RCC 7860 (cell line): ENCODE data around the gene PDZRN4.

ENCODE experiments used
- DNase-seq: peaks from one replicate; pipeline ENCODE4 v3.0.0-alpha.2; 2015; ENCODE audit warnings: low spot score
- FAIRE-seq: peaks from 2 replicates; lab custom pipeline; 2012; peaks lifted over from hg19 to GRCh38; lab: Jason Lieb, UNC

Gene PDZRN4

GRCh38 chr12:41441180-41441579 is 253.1 kb downstream of the PDZRN4 start:
- no peak for FAIRE-seq
- DNase-seq: no peak

- no peak for FAIRE-seq
- DNase-seq: no peak
Measured at GRCh38 chr12:41442896-41443295, 254.8 kb downstream of the PDZRN4 start.

GRCh38 chr12:41443690-41444089 is 255.6 kb downstream of the PDZRN4 start:
- FAIRE-seq (no peak), DNase-seq (no peak)

- FAIRE-seq (no peak), DNase-seq (no peak)
Measured at GRCh38 chr12:41452838-41453407, 264.8 kb downstream of the PDZRN4 start.

- no peak for FAIRE-seq
- DNase-seq: no peak
Measured at GRCh38 chr12:41453409-41453808, 265.3 kb downstream of the PDZRN4 start.

- FAIRE-seq (no peak), DNase-seq (no peak)
Measured at GRCh38 chr12:41459111-41459905, 271.2 kb downstream of the PDZRN4 start.

- DNase-seq (no peak), FAIRE-seq (no peak)
Measured at GRCh38 chr12:41459906-41460214, 271.7 kb downstream of the PDZRN4 start.

GRCh38 chr12:41460906-41461305 is 272.8 kb downstream of the PDZRN4 start:
- DNase-seq (no peak), FAIRE-seq (no peak)

GRCh38 chr12:41462312-41462711 is 274.2 kb downstream of the PDZRN4 start:
- FAIRE-seq (no peak), DNase-seq (no peak)

- FAIRE-seq (no peak), DNase-seq (no peak)
Measured at GRCh38 chr12:41465526-41465925, 277.4 kb downstream of the PDZRN4 start.

- DNase-seq (no peak), FAIRE-seq (no peak)
Measured at GRCh38 chr12:41466300-41466699, 278.2 kb downstream of the PDZRN4 start.

- no peak for FAIRE-seq
Measured at GRCh38 chr12:41466802-41467201, 278.7 kb downstream of the PDZRN4 start.

GRCh38 chr12:41467591-41468325 is 279.6 kb downstream of the PDZRN4 start:
- FAIRE-seq (no peak), DNase-seq (no peak)

More at GRCh38 chr12:41466802-41467201, 278.7 kb downstream of the PDZRN4 start:
- no peak for DNase-seq

- FAIRE-seq (no peak), DNase-seq (no peak)
Measured at GRCh38 chr12:41468341-41468740, 280.2 kb downstream of the PDZRN4 start.

GRCh38 chr12:41468756-41469155 is 280.6 kb downstream of the PDZRN4 start:
- FAIRE-seq: no peak

GRCh38 chr12:41473441-41473840 is 285.3 kb downstream of the PDZRN4 start:
- FAIRE-seq (no peak), DNase-seq (no peak)

More at GRCh38 chr12:41468756-41469155, 280.6 kb downstream of the PDZRN4 start:
- no peak for DNase-seq

GRCh38 chr12:41474001-41474400 is 285.9 kb downstream of the PDZRN4 start:
- DNase-seq (no peak), FAIRE-seq (no peak)

GRCh38 chr12:41476499-41477439 is 288.6 kb downstream of the PDZRN4 start:
- DNase-seq (no peak), FAIRE-seq (no peak)

GRCh38 chr12:41479426-41479825 is 291.3 kb downstream of the PDZRN4 start:
- DNase-seq (no peak), FAIRE-seq (no peak)

GRCh38 chr12:41485203-41485602 is 297.1 kb downstream of the PDZRN4 start:
- FAIRE-seq: no peak

GRCh38 chr12:41486718-41487117 is 298.6 kb downstream of the PDZRN4 start:
- DNase-seq (no peak), FAIRE-seq (no peak)

More at GRCh38 chr12:41485203-41485602, 297.1 kb downstream of the PDZRN4 start:
- DNase-seq: no peak
